GM23338 (cell line): ENCODE results near the gene CHD2.
"Not testable (repeated sequence)": the region's sequence is repeated elsewhere in the genome, so short reads cannot be mapped to it uniquely, and the experiment has no call there.

Source experiments
- CREB1 ChIP-seq: fragments of 250-450 bp; sonication (Bioruptor Pico); IDR thresholded peaks from 2 replicates; pipeline ENCODE4 v1.5.0; 2020; ENCODE audit warnings: low read depth, mild to moderate bottlenecking, moderate library complexity
- EZH2 ChIP-seq: fragments of 200-600 bp; sonication (generic); IDR thresholded peaks from one replicate; pipeline ENCODE4 v1.8.0; 2017; ENCODE audit warnings: antibody characterized with exemption, mild to moderate bottlenecking, low read depth; ENCODE audit not compliant: unreplicated experiment
- EZH2phosphoT487 ChIP-seq: fragments of 200-600 bp; sonication (generic); IDR thresholded peaks from one replicate; pipeline ENCODE4 v1.8.1; 2018; ENCODE audit warnings: antibody characterized with exemption; ENCODE audit not compliant: unreplicated experiment
- JUNB ChIP-seq: IDR thresholded peaks from one replicate; pipeline ENCODE4 v1.6.1; 2016; ENCODE audit warnings: antibody characterized with exemption; ENCODE audit not compliant: unreplicated experiment
- POLR2AphosphoS5 ChIP-seq: IDR thresholded peaks from 2 replicates; pipeline ENCODE4 v1.6.1; 2016; ENCODE audit warnings: antibody characterized with exemption, low read depth
- TF ChIP-seq, protein P1 (sequence below), 2 experiments: fragments of 200-600 bp in 1 of 2; sonication (generic) in 1 of 2; conservative IDR thresholded peaks; 2 replicates each; pipeline versions ENCODE4 v1.5.1 to v1.6.1; 2016 to 2017; ENCODE audit warnings: antibody characterized with exemption in 2 of 2, low read depth in 2 of 2, mild to moderate bottlenecking in 2 of 2, moderate library complexity in 1 of 2
- TF ChIP-seq, protein P2 (sequence below): IDR thresholded peaks from one replicate; pipeline ENCODE4 v1.6.1; 2018; ENCODE audit warnings: antibody characterized with exemption; ENCODE audit not compliant: unreplicated experiment

DNA sequence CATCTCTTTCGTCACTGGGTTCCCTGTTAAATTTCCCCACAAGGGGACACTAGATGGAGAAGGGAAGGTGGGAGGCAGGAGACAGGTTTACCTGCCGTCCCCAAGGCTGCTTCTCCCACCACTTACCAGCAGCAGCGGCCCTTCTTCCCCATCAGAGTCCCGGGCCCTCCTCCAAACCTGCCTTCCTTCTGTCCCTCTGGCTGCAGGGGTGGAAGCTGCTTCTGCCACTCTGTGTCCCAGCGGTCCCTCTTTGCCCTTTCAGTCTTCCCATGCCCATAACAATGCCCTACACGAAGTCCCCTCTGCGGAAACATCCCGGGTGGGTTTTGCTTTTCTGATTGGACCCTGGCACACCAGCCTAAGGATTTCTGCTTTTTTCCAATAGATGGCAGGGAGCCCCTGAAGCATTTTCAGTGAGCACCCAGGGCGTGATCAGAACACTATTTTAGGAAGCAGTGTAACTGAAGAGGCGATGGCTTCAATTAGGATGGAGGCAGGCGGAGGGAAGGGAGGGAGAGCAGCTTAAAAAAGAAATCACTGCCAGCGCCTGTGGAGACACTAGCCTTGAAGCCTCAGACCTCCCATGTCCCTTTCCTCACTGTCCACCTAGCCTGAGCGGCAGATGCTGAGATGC is 162.6 kb downstream of the CHD2 start:
- TF ChIP-seq, protein P1, sequence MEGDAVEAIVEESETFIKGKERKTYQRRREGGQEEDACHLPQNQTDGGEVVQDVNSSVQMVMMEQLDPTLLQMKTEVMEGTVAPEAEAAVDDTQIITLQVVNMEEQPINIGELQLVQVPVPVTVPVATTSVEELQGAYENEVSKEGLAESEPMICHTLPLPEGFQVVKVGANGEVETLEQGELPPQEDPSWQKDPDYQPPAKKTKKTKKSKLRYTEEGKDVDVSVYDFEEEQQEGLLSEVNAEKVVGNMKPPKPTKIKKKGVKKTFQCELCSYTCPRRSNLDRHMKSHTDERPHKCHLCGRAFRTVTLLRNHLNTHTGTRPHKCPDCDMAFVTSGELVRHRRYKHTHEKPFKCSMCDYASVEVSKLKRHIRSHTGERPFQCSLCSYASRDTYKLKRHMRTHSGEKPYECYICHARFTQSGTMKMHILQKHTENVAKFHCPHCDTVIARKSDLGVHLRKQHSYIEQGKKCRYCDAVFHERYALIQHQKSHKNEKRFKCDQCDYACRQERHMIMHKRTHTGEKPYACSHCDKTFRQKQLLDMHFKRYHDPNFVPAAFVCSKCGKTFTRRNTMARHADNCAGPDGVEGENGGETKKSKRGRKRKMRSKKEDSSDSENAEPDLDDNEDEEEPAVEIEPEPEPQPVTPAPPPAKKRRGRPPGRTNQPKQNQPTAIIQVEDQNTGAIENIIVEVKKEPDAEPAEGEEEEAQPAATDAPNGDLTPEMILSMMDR (conservative IDR thresholded peaks at IDR 0.05; ENCODE audit: low read depth in 2 of 2): not testable (repeated sequence)
- not testable (repeated sequence) for TF ChIP-seq EZH2; JUNB; EZH2phosphoT487; POLR2AphosphoS5; CREB1 (CRISPR knock-in tag)
- TF ChIP-seq, protein P2, sequence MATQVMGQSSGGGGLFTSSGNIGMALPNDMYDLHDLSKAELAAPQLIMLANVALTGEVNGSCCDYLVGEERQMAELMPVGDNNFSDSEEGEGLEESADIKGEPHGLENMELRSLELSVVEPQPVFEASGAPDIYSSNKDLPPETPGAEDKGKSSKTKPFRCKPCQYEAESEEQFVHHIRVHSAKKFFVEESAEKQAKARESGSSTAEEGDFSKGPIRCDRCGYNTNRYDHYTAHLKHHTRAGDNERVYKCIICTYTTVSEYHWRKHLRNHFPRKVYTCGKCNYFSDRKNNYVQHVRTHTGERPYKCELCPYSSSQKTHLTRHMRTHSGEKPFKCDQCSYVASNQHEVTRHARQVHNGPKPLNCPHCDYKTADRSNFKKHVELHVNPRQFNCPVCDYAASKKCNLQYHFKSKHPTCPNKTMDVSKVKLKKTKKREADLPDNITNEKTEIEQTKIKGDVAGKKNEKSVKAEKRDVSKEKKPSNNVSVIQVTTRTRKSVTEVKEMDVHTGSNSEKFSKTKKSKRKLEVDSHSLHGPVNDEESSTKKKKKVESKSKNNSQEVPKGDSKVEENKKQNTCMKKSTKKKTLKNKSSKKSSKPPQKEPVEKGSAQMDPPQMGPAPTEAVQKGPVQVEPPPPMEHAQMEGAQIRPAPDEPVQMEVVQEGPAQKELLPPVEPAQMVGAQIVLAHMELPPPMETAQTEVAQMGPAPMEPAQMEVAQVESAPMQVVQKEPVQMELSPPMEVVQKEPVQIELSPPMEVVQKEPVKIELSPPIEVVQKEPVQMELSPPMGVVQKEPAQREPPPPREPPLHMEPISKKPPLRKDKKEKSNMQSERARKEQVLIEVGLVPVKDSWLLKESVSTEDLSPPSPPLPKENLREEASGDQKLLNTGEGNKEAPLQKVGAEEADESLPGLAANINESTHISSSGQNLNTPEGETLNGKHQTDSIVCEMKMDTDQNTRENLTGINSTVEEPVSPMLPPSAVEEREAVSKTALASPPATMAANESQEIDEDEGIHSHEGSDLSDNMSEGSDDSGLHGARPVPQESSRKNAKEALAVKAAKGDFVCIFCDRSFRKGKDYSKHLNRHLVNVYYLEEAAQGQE: not testable (repeated sequence)
